C4-2B (cell line): ENCODE results near the gene RACGAP1.

Experiments
- CTCF ChIP-seq: fragments of 450-650 bp; conservative IDR thresholded peaks from 2 replicates; pipeline ENCODE4 v1.5.1; 2017; ENCODE audit warnings: mild to moderate bottlenecking
- ZFX ChIP-seq: fragments of 450-650 bp; IDR thresholded peaks from 2 replicates; pipeline ENCODE4 v1.6.1; 2017

- TF ChIP-seq CTCF (no peak), ZFX (no peak)
These were observed 67.7 kb downstream of the RACGAP1 start for GRCh38 chr12:49957570-49957967.
